Pancreas (tissue), 10 donors: Measurements from ENCODE around the gene NUDT14. TPM values are rescaled to one million over a fixed set of nuclear protein-coding genes. Genes with fewer than 3 reads are reported as not detected.

ENCODE experiments used
- ATAC-seq, 4 donors: fragments of 200-7000 bp; cut with Tn5 transposase; one replicate each; pipeline versions ENCODE4 v1.8.0 to v1.9.1; 2020; ENCODE audit warnings: mild to moderate bottlenecking in 4 of 4, moderate library complexity in 4 of 4
- DNase-seq, 6 donors: peaks; one replicate each; pipeline ENCODE4 v3.0.0-alpha.2; 2020
- FAIRE-seq: peaks from 2 replicates; lab custom pipeline; 2012; peaks lifted over from hg19 to GRCh38; lab: Jason Lieb, UNC
- H3K27ac ChIP-seq, 4 donors: fragments of 200-600 bp; sonication (generic); 1 replicate in 3 of 4; 2 replicates in 1 of 4; pipeline versions ENCODE4 v1.5.0 to v1.8.0; 2020
- H3K27me3 ChIP-seq, 4 donors: fragments of 200-600 bp; one replicate each; pipeline ENCODE4 v1.8.0; 2021
- H3K36me3 ChIP-seq, 3 donors: fragments of 200-600 bp; sonication (generic) in 1 of 3; one replicate each; pipeline versions ENCODE4 v1.5.0 to v1.8.0; 2020 to 2021
- H3K4me1 ChIP-seq, 3 donors: fragments of 200-600 bp; one replicate each; pipeline ENCODE4 v1.8.0; 2021
- H3K4me3 ChIP-seq, 4 donors: fragments of 200-600 bp; sonication (generic) in 2 of 4; one replicate each; pipeline versions ENCODE4 v1.5.0 to v1.8.0; 2020 to 2021
- H3K9me3 ChIP-seq, 4 donors: fragments of 200-600 bp; one replicate each; pipeline ENCODE4 v1.8.0; 2021
- WGBS, 2 donors: extraction: QIAGEN DNeasy Blood & Tissue Kit; methylation state at CpG; one replicate each; pipeline ENCODE4 v1.1.7; 2013; 5-methylcytosine and 5-hydroxymethylcytosine counted together
- intact Hi-C, 3 donors: fragments of 100-400 bp; cut with DNase I; formaldehyde crosslinking; loops; one replicate each; pipeline versions ENCODE4 v1.11.1 to v1.14.2; 2022
- polyA plus RNA-seq, 2 donors: library from polyadenylated mRNA; stranded (reverse); fragments of 200-250 nt; gene quantifications; one replicate each; pipeline ENCODE4 v1.2.3, GENCODE V29; 2013
- total RNA-seq, 6 donors: library from RNA; stranded (reverse); fragmentation: NEBNext Ultra II Directional in 4 of 6; extraction: Animal tissue kit (Norgen Biotek cat#: 25700) in 4 of 6; gene quantifications; one replicate each; pipeline versions ENCODE4 v1.2.1 to v1.2.4, GENCODE V29; 2021 to 2023
- TF ChIP-seq, protein P1 (sequence below), 4 donors: fragments of 200-600 bp; sonication (generic) in 3 of 4; IDR thresholded peaks; one replicate each; pipeline versions ENCODE4 v1.5.0 to v1.8.0; 2021; ENCODE audit warnings: antibody characterized with exemption in 4 of 4
- donor health status: healthy with polysubstance abuse.
- donor health status: DM: no; HTN: no; CAD: no; lungs with moderate emphysema.
- donor health status: DM: no; HTN: no; CAD: no.
- donor health status: control.
- donor health status: control.
- donor health status: Bipolar disorder and iron deficiency.
- donor health status: DM: yes; HTN: yes; CAD: no.
- donor health status: DM: no; HTN: no; CAD: no.
- donor health status: DM: no; HTN: no; CAD: no.
- donor health status: DM: yes; HTN: yes; CAD: no.

The NUDT14 gene
- total and polyA plus RNA-seq, 8 donors, result 24.7 to 64.9 (median 32.6) TPM

DNA sequence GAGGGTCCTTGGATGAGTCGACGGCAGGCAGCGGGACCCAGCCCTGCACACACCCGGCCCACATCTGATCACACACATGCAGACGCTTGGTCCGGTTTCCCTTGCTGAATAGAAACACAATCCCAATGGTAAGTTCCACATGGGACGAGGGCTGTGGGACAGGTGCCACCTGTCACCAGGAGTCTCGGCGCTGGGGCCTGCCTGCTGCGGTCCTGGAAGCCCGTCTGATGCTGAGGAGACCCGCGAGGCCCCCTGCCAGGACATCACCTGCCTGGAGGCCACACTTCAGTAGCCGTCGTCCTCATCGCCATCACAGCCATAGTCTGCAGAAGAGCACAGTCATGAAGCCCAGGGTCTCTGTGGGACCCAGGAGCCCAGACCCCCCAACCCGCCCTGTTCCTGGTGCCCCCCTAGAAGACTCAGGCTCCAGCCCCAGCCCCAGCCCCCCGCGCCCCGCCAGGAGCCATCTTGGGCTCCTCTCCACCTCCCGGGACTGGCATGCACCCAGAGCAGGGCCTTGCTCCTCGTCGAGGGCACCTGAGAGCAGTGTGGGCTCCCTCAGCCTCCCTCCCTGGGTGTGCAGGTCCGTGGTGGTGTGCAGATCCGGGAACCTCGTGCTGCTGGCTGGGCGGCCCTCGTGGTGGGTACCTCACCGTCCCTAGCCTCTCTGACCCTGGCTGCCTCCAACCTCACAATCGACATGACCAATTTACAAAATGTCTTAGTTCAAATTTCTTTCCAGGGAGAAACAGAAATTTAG, 29.3 kb upstream of the NUDT14 start:
- intact Hi-C loops, result no loop called here
- peak in 1 of 6 donors; percentile 75 for DNase-seq
- Histone ChIP-seq H3K9me3 (no peaks in the 10 kb centered on the region), H3K36me3 (peaks cover 0 to 17% (median 0%) of the 10 kb centered on the region in 3 donors), H3K27me3 (no peaks in the 10 kb centered on the region), H3K4me1 (peaks cover 5 to 6% (median 6%) of the 10 kb centered on the region in 3 donors), H3K27ac (no peak overlapping the region), H3K4me3 (no peak overlapping the region)
- TF ChIP-seq, protein P1, sequence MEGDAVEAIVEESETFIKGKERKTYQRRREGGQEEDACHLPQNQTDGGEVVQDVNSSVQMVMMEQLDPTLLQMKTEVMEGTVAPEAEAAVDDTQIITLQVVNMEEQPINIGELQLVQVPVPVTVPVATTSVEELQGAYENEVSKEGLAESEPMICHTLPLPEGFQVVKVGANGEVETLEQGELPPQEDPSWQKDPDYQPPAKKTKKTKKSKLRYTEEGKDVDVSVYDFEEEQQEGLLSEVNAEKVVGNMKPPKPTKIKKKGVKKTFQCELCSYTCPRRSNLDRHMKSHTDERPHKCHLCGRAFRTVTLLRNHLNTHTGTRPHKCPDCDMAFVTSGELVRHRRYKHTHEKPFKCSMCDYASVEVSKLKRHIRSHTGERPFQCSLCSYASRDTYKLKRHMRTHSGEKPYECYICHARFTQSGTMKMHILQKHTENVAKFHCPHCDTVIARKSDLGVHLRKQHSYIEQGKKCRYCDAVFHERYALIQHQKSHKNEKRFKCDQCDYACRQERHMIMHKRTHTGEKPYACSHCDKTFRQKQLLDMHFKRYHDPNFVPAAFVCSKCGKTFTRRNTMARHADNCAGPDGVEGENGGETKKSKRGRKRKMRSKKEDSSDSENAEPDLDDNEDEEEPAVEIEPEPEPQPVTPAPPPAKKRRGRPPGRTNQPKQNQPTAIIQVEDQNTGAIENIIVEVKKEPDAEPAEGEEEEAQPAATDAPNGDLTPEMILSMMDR (IDR thresholded peaks at IDR 0.05), result no peak
- no peak for ATAC-seq
- WGBS, 2 donors, result 81 to 88% methylated on average over 26 to 30 of the region's 30 CpGs
- FAIRE-seq, result no peak

DNA sequence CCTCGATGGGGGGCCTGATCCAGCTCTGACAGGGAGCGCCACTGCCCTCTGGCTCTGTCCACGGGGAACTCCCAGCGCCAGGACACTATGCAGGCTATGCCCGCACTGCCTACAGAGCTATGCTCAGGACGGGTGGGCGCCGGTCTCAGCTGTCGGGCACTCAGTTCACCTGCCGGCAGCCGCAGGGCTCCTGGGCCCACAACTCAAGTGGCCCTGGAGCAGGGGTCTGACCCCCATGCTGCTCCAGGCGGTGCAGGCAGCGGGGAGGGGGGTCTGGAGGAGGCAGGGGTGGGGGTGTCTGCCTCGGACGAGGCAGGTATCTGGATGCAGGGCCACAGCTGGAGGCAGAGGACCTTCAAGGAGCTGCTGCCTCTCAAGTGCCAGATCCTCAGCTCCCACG, 28.5 kb upstream of the NUDT14 start:
- WGBS, 2 donors, result 94 to 97% methylated on average over 13 to 16 of the region's 16 CpGs
- DNase-seq (peak in 1 of 6 donors; percentile 74), ATAC-seq (no peak), FAIRE-seq (no peak)
- H3K27ac ChIP-seq, result no peak overlapping the region
- H3K4me3 ChIP-seq, result no peak overlapping the region
- H3K36me3 ChIP-seq, result peaks cover 0 to 17% (median 0%) of the 10 kb centered on the region in 3 donors
- no peaks in the 10 kb centered on the region for H3K9me3 ChIP-seq
- intact Hi-C loops, result no loop called here
- peaks cover 13 to 14% (median 14%) of the 10 kb centered on the region in 3 donors for H3K4me1 ChIP-seq
- TF ChIP-seq, protein P1 (IDR thresholded peaks at IDR 0.05), result no peak
- no peaks in the 10 kb centered on the region for H3K27me3 ChIP-seq

DNA sequence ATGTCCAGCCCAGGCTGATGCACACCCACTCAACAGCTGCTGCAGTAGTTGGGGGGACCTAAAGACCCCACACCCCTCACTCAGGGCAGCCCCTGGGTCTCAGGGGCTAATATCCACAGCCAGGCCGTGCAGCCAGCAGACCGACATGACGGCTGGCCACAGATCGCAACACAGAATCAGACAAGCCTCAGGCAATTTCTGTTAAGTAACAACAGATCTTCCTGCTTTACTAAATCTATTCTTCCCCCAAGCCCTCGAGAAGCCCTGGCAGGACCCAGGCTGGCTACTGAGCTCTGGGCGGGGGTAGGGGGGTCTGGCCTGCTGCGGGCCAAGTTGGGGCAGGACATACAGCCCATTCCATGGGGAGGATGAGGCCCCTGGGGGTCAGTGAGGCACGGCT, 28.0 kb upstream of the NUDT14 start:
- FAIRE-seq, result no peak
- intact Hi-C loops, result no loop called here
- no peaks in the 10 kb centered on the region for H3K27me3 ChIP-seq
- H3K4me3 ChIP-seq, result no peak overlapping the region
- TF ChIP-seq, protein P1 (IDR thresholded peaks at IDR 0.05), result no peak
- WGBS, 2 donors, result 94 to 96% methylated on average over 8 of the region's 8 CpGs
- peaks cover 14 to 20% (median 17%) of the 10 kb centered on the region in 3 donors for H3K4me1 ChIP-seq
- DNase-seq, result no peak
- H3K9me3 ChIP-seq, result no peaks in the 10 kb centered on the region
- H3K27ac ChIP-seq, result no peak overlapping the region
- peaks cover 0 to 17% (median 0%) of the 10 kb centered on the region in 3 donors for H3K36me3 ChIP-seq
- ATAC-seq, result no peak

DNA sequence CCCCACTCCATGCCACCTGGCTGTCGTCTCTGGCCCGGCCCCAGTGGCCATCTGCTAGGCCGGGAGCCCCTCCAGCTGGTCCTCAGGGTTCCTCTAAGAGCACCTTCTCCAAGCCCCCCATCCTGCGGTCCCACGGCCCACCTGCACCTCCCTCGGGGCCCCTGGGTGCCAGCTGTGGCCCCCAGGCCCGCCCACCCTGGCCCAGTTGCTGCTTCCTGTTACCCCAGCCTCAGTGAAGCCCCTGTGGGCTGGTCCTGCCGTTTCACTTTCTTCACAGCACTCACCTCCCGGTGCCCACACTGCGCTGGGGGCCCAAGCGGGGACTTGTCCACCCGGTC, 27.6 kb upstream of the NUDT14 start:
- H3K27me3 ChIP-seq, result no peaks in the 10 kb centered on the region
- DNase-seq, result peak in 1 of 6 donors; percentile 60
- H3K36me3 ChIP-seq, result peaks cover 0 to 17% (median 0%) of the 10 kb centered on the region in 3 donors
- peaks cover 14 to 23% (median 21%) of the 10 kb centered on the region in 3 donors for H3K4me1 ChIP-seq
- no peaks in the 10 kb centered on the region for H3K9me3 ChIP-seq
- no peak overlapping the region for H3K27ac ChIP-seq
- FAIRE-seq, result no peak
- TF ChIP-seq, protein P1 (IDR thresholded peaks at IDR 0.05), result no peak
- intact Hi-C loops, result no loop called here
- H3K4me3 ChIP-seq, result no peak overlapping the region
- WGBS, 2 donors, result 95 to 99% methylated on average over 12 of the region's 12 CpGs
- no peak for ATAC-seq
